Measurements from ENCODE around the gene INPP4B.

The INPP4B gene

GRCh38 chr4:142104041-142104440 is 742.1 kb downstream of the INPP4B start:
- Histone ChIP-seq H3K9ac (ENCODE audit: low read length) (no peak overlapping the region), H3K36me3 (ENCODE audit: control insufficient read depth, insufficient read depth, low read length) (no peaks in the 10 kb centered on the region), H3K4me3 (ENCODE audit: low read length) (no peak overlapping the region), H3K4me1 (ENCODE audit: control insufficient read depth, insufficient read depth, low read length) (no peaks in the 10 kb centered on the region), H3K27ac (ENCODE audit: low read depth, low read length) (no peak overlapping the region), H3K27me3 (ENCODE audit: control insufficient read depth, insufficient read depth, low read length) (no peaks in the 10 kb centered on the region)

- Histone ChIP-seq H3K36me3 (ENCODE audit: control insufficient read depth, insufficient read depth, low read length) (no peaks in the 10 kb centered on the region), H3K27ac (ENCODE audit: low read depth, low read length) (no peak overlapping the region), H3K4me3 (ENCODE audit: low read length) (no peak overlapping the region)
These were observed 744.7 kb downstream of the INPP4B start for GRCh38 chr4:142101401-142101800.

GRCh38 chr4:142100941-142101340 is 745.2 kb downstream of the INPP4B start:
- no peaks in the 10 kb centered on the region for H3K36me3 ChIP-seq (ENCODE audit: control insufficient read depth, insufficient read depth, low read length)
- no peak overlapping the region for H3K9ac ChIP-seq (ENCODE audit: low read length)
- H3K27ac ChIP-seq (ENCODE audit: low read depth, low read length), result no peak overlapping the region
- no peak overlapping the region for H3K4me3 ChIP-seq (ENCODE audit: low read length)
- H3K27me3 ChIP-seq (ENCODE audit: control insufficient read depth, insufficient read depth, low read length), result no peaks in the 10 kb centered on the region
- no peaks in the 10 kb centered on the region for H3K4me1 ChIP-seq (ENCODE audit: control insufficient read depth, insufficient read depth, low read length)

More at GRCh38 chr4:142101401-142101800, 744.7 kb downstream of the INPP4B start:
- Histone ChIP-seq H3K9ac (ENCODE audit: low read length) (no peak overlapping the region), H3K27me3 (ENCODE audit: control insufficient read depth, insufficient read depth, low read length) (no peaks in the 10 kb centered on the region), H3K4me1 (ENCODE audit: control insufficient read depth, insufficient read depth, low read length) (no peaks in the 10 kb centered on the region)

- H3K4me3 ChIP-seq (ENCODE audit: low read length), result no peak overlapping the region
- H3K4me1 ChIP-seq (ENCODE audit: control insufficient read depth, insufficient read depth, low read length), result no peaks in the 10 kb centered on the region
- H3K27me3 ChIP-seq (ENCODE audit: control insufficient read depth, insufficient read depth, low read length), result no peaks in the 10 kb centered on the region
- H3K9ac ChIP-seq (ENCODE audit: low read length), result no peak overlapping the region
- no peaks in the 10 kb centered on the region for H3K36me3 ChIP-seq (ENCODE audit: control insufficient read depth, insufficient read depth, low read length)
- H3K27ac ChIP-seq (ENCODE audit: low read depth, low read length), result no peak overlapping the region
These were observed 747.1 kb downstream of the INPP4B start for GRCh38 chr4:142098900-142099545.

GRCh38 chr4:142098380-142098779 is 747.7 kb downstream of the INPP4B start:
- no peaks in the 10 kb centered on the region for H3K4me1 ChIP-seq (ENCODE audit: control insufficient read depth, insufficient read depth, low read length)

GRCh38 chr4:142097015-142097414 is 749.1 kb downstream of the INPP4B start:
- H3K27me3 ChIP-seq (ENCODE audit: control insufficient read depth, insufficient read depth, low read length), result no peaks in the 10 kb centered on the region
- H3K36me3 ChIP-seq (ENCODE audit: control insufficient read depth, insufficient read depth, low read length), result no peaks in the 10 kb centered on the region
- no peaks in the 10 kb centered on the region for H3K4me1 ChIP-seq (ENCODE audit: control insufficient read depth, insufficient read depth, low read length)
- no peak overlapping the region for H3K9ac ChIP-seq (ENCODE audit: low read length)
- no peak overlapping the region for H3K4me3 ChIP-seq (ENCODE audit: low read length)
- H3K27ac ChIP-seq (ENCODE audit: low read depth, low read length), result no peak overlapping the region

More at GRCh38 chr4:142098380-142098779, 747.7 kb downstream of the INPP4B start:
- H3K36me3 ChIP-seq (ENCODE audit: control insufficient read depth, insufficient read depth, low read length), result no peaks in the 10 kb centered on the region
- no peak overlapping the region for H3K4me3 ChIP-seq (ENCODE audit: low read length)
- H3K27me3 ChIP-seq (ENCODE audit: control insufficient read depth, insufficient read depth, low read length), result no peaks in the 10 kb centered on the region
- H3K27ac ChIP-seq (ENCODE audit: low read depth, low read length), result no peak overlapping the region
- no peak overlapping the region for H3K9ac ChIP-seq (ENCODE audit: low read length)

- H3K27ac ChIP-seq (ENCODE audit: low read depth, low read length), result peak overlapping the region; percentile 51
- no peaks in the 10 kb centered on the region for H3K27me3 ChIP-seq (ENCODE audit: control insufficient read depth, insufficient read depth, low read length)
- no peak overlapping the region for H3K4me3 ChIP-seq (ENCODE audit: low read length)
- H3K4me1 ChIP-seq (ENCODE audit: control insufficient read depth, insufficient read depth, low read length), result no peaks in the 10 kb centered on the region
- no peak overlapping the region for H3K9ac ChIP-seq (ENCODE audit: low read length)
- H3K36me3 ChIP-seq (ENCODE audit: control insufficient read depth, insufficient read depth, low read length), result no peaks in the 10 kb centered on the region
These were observed 750.1 kb downstream of the INPP4B start for GRCh38 chr4:142095886-142096605.

GRCh38 chr4:142092941-142093340 is 753.2 kb downstream of the INPP4B start:
- Histone ChIP-seq H3K9ac (ENCODE audit: low read length) (no peak overlapping the region), H3K27ac (ENCODE audit: low read depth, low read length) (no peak overlapping the region), H3K36me3 (ENCODE audit: control insufficient read depth, insufficient read depth, low read length) (no peaks in the 10 kb centered on the region), H3K27me3 (ENCODE audit: control insufficient read depth, insufficient read depth, low read length) (no peaks in the 10 kb centered on the region), H3K4me3 (ENCODE audit: low read length) (no peak overlapping the region), H3K4me1 (ENCODE audit: control insufficient read depth, insufficient read depth, low read length) (no peaks in the 10 kb centered on the region)

- no peaks in the 10 kb centered on the region for H3K36me3 ChIP-seq (ENCODE audit: control insufficient read depth, insufficient read depth, low read length)
- H3K4me1 ChIP-seq (ENCODE audit: control insufficient read depth, insufficient read depth, low read length), result no peaks in the 10 kb centered on the region
- no peak overlapping the region for H3K4me3 ChIP-seq (ENCODE audit: low read length)
- H3K27me3 ChIP-seq (ENCODE audit: control insufficient read depth, insufficient read depth, low read length), result no peaks in the 10 kb centered on the region
- peak overlapping the region; percentile 46 for H3K27ac ChIP-seq (ENCODE audit: low read depth, low read length)
- no peak overlapping the region for H3K9ac ChIP-seq (ENCODE audit: low read length)
These were observed 754.4 kb downstream of the INPP4B start for GRCh38 chr4:142091691-142092182.

- peak overlapping the region; percentile 46 for H3K27ac ChIP-seq (ENCODE audit: low read depth, low read length)
- H3K27me3 ChIP-seq (ENCODE audit: control insufficient read depth, insufficient read depth, low read length), result no peaks in the 10 kb centered on the region
- no peak overlapping the region for H3K4me3 ChIP-seq (ENCODE audit: low read length)
- no peaks in the 10 kb centered on the region for H3K4me1 ChIP-seq (ENCODE audit: control insufficient read depth, insufficient read depth, low read length)
- H3K9ac ChIP-seq (ENCODE audit: low read length), result no peak overlapping the region
- no peaks in the 10 kb centered on the region for H3K36me3 ChIP-seq (ENCODE audit: control insufficient read depth, insufficient read depth, low read length)
These were observed 755.0 kb downstream of the INPP4B start for GRCh38 chr4:142091085-142091513.

GRCh38 chr4:142088906-142089305 is 757.2 kb downstream of the INPP4B start:
- Histone ChIP-seq H3K27me3 (ENCODE audit: control insufficient read depth, insufficient read depth, low read length) (no peaks in the 10 kb centered on the region), H3K9ac (ENCODE audit: low read length) (no peak overlapping the region), H3K27ac (ENCODE audit: low read depth, low read length) (no peak overlapping the region), H3K4me3 (ENCODE audit: low read length) (no peak overlapping the region), H3K4me1 (ENCODE audit: control insufficient read depth, insufficient read depth, low read length) (no peaks in the 10 kb centered on the region), H3K36me3 (ENCODE audit: control insufficient read depth, insufficient read depth, low read length) (no peaks in the 10 kb centered on the region)

GRCh38 chr4:142085513-142086292 is 760.4 kb downstream of the INPP4B start:
- H3K4me3 ChIP-seq (ENCODE audit: low read length), result no peak overlapping the region
- no peak overlapping the region for H3K27ac ChIP-seq (ENCODE audit: low read depth, low read length)
- H3K4me1 ChIP-seq (ENCODE audit: control insufficient read depth, insufficient read depth, low read length), result no peaks in the 10 kb centered on the region
- H3K36me3 ChIP-seq (ENCODE audit: control insufficient read depth, insufficient read depth, low read length), result no peaks in the 10 kb centered on the region
- H3K9ac ChIP-seq (ENCODE audit: low read length), result no peak overlapping the region
- H3K27me3 ChIP-seq (ENCODE audit: control insufficient read depth, insufficient read depth, low read length), result no peaks in the 10 kb centered on the region
